ENCODE results near the gene DENND1A.

DNA sequence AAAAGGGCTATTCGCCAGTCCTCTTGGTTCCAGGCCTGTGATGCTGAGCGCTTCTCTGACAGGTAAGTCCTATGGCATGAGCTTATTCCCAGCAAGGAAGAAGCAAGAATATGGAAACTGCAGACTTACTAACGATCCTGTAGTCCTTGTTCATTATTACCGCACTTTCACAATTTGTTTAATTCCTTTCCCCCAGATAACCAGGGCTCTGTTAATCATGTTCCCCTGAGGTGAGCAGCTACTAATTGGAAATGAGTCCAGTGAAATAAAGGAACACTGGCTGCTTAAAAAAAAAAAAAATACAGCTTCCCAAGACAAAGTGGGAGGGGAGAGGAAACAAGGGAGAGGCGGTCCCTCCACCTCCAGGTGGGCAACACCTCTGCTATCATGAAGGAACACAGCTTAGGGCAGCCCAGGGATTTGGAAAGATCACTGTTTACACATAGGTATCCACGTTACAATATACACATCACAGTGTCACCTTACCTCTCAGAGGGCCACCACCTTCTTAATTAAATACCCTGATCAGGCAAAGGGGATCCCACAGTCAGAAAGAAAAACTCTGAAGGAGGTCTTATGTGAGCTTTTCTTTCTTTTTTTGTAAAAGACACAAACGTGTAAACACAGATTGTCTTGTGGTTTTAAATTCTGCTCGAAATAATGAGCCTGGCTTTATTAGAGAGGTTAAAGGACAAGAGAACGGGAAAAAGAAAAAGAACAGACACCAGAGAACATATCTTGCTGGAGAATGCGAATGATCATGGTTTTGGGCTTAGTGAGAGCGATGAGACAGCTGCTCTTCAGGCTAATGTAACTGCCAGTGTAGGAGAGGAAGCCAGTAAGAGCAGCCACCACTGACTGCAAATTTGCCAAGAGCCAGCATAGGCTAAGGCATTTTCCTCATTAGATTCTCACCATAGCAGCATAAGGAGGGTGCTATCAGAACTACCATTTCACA, 315.3 kb downstream of the DENND1A start:
- TF ChIP-seq, protein P1, sequence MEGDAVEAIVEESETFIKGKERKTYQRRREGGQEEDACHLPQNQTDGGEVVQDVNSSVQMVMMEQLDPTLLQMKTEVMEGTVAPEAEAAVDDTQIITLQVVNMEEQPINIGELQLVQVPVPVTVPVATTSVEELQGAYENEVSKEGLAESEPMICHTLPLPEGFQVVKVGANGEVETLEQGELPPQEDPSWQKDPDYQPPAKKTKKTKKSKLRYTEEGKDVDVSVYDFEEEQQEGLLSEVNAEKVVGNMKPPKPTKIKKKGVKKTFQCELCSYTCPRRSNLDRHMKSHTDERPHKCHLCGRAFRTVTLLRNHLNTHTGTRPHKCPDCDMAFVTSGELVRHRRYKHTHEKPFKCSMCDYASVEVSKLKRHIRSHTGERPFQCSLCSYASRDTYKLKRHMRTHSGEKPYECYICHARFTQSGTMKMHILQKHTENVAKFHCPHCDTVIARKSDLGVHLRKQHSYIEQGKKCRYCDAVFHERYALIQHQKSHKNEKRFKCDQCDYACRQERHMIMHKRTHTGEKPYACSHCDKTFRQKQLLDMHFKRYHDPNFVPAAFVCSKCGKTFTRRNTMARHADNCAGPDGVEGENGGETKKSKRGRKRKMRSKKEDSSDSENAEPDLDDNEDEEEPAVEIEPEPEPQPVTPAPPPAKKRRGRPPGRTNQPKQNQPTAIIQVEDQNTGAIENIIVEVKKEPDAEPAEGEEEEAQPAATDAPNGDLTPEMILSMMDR (IDR thresholded peaks at IDR 0.05) = no peak
- TF ChIP-seq POLR2AphosphoS5 (IDR thresholded peaks at IDR 0.05) = no peak
